HepG2 (cell line): ENCODE data around the gene GOLGA6D. TPM values are rescaled to one million over a fixed set of nuclear protein-coding genes. Genes with fewer than 3 reads are reported as not detected.
A peak's percentile ranks its signal among the peaks of the same experiment; 100 is the strongest.
"Not testable (repeated sequence)": the region's sequence is repeated elsewhere in the genome, so short reads cannot be mapped to it uniquely, and the experiment has no call there.

Experiments used
- ATAC-seq: fragments of 200-7000 bp; cut with Tn5 transposase; 3 replicates; pipeline ENCODE4 v1.9.1; 2020; ENCODE audit warnings: mild to moderate bottlenecking, moderate library complexity
- BruUV-seq: library from RNA; stranded (reverse); fragments of 400-500 nt; replicated peaks from 2 replicates; lab custom pipeline; 2021; lab: Mats Ljungman, UMichigan
- CTCF ChIA-PET: fragments of 300-600 bp; formaldehyde crosslinking; extraction: SDS; loops from one replicate; lab custom pipeline; 2021; ENCODE audit warnings: low total read pairs, inconsistent platforms, low intra/inter-chr PET ratio; lab: Yijun Ruan, JAX
- POLR2A ChIA-PET: fragments of 350-600 bp; sonication (Branson Sonifier 250); formaldehyde crosslinking; loops from one replicate; lab custom pipeline; 2020; ENCODE audit warnings: antibody characterized with exemption, inconsistent platforms; lab: Yijun Ruan, JAX
- DNase-seq: peaks from one replicate; pipeline ENCODE4 v3.0.0-alpha.2; 2015; ENCODE audit warnings: low spot score
- FAIRE-seq: peaks from 3 replicates; lab custom pipeline; 2011; peaks lifted over from hg19 to GRCh38; lab: Jason Lieb, UNC
- H2AFZ ChIP-seq: one replicate; pipeline ENCODE4 v1.6.1; 2011; ENCODE audit warnings: low read length, inconsistent platforms
- H3K27ac ChIP-seq: fragments of 300-600 bp; 3 replicates; pipeline ENCODE4 v1.8.0; 2011; ENCODE audit warnings: mixed run types, mild to moderate bottlenecking, mixed read lengths, low read length, inconsistent platforms; ENCODE audit not compliant: insufficient read depth; ENCODE audit errors: extremely low read length
- H3K27me3 ChIP-seq, 2 experiments: fragments of 200-600 bp in 1 of 2; 2 replicates in 1 of 2; 3 replicates in 1 of 2; pipeline versions ENCODE4 v1.6.0 to v1.8.0; 2011; ENCODE audit warnings: low read length in 2 of 2, mild to moderate bottlenecking in 2 of 2, moderate library complexity in 2 of 2, inconsistent platforms in 1 of 2; ENCODE audit not compliant: insufficient read depth in 2 of 2, control insufficient read depth in 1 of 2
- H3K36me3 ChIP-seq, 2 experiments: fragments of 200-600 bp in 1 of 2; replicated peaks in 1 of 2; 2 replicates in 1 of 2; 3 replicates in 1 of 2; pipeline versions ENCODE4 v1.5.1 to v1.8.0; 2011; ENCODE audit warnings: low read length in 2 of 2, inconsistent platforms in 1 of 2; ENCODE audit not compliant: insufficient read depth in 2 of 2, control insufficient read depth in 1 of 2
- H3K4me1 ChIP-seq: 2 replicates; pipeline ENCODE4 v1.5.1; 2012; ENCODE audit warnings: low read length, inconsistent platforms; ENCODE audit not compliant: insufficient read depth
- H3K4me2 ChIP-seq: 2 replicates; pipeline ENCODE4 v1.6.0; 2011; ENCODE audit warnings: low read depth, low read length, inconsistent platforms
- H3K4me3 ChIP-seq, 3 experiments: fragments of 200-600 bp in 1 of 3; sonication (generic), shearing (Covaris generic) in 1 of 3; replicated peaks in 1 of 3; 2 replicates each; pipeline ENCODE4 v1.5.1; 2011 to 2016; ENCODE audit warnings: low read length in 3 of 3, inconsistent platforms in 2 of 3, low read depth in 2 of 3, mild to moderate bottlenecking in 2 of 3, control low read depth in 1 of 3, mixed read lengths in 1 of 3; ENCODE audit not compliant: insufficient read depth in 1 of 3
- H3K79me2 ChIP-seq: one replicate; pipeline ENCODE4 v1.6.1; 2011; ENCODE audit warnings: low read length, inconsistent platforms; ENCODE audit not compliant: insufficient read depth
- H3K9ac ChIP-seq: 2 replicates; pipeline ENCODE4 v1.6.0; 2011; ENCODE audit warnings: mild to moderate bottlenecking, low read depth, low read length, inconsistent platforms; ENCODE audit not compliant: insufficient read depth
- H3K9me3 ChIP-seq: 2 replicates; pipeline ENCODE4 v1.5.1; 2012; ENCODE audit warnings: mild to moderate bottlenecking, low read length
- H4K20me1 ChIP-seq: 2 replicates; pipeline ENCODE4 v1.6.0; 2011; ENCODE audit warnings: inconsistent platforms, mild to moderate bottlenecking, low read length, moderate library complexity; ENCODE audit not compliant: insufficient read depth
- CHD2 ChIP-seq: IDR thresholded peaks from 2 replicates; pipeline ENCODE4 v1.6.1; 2011; ENCODE audit warnings: low read depth, low read length, improper control_type of control experiment
- EZH2 ChIP-seq: conservative IDR thresholded peaks from 2 replicates; pipeline ENCODE4 v1.6.1; 2012; ENCODE audit warnings: mild to moderate bottlenecking, low read depth, low read length, moderate library complexity
- WGBS: methylation state at CpG from one replicate; pipeline ENCODE4 v1.1.6; 2017; ENCODE audit warnings: low lambda C conversion rate; 5-methylcytosine and 5-hydroxymethylcytosine counted together
- in situ Hi-C: cut with HindIII; loops from 2 replicates; pipeline ENCODE4 v1.10.0; 2017; ENCODE audit warnings: low pct_unique_long_range_greater_than_20kb; ENCODE audit not compliant: extremely low pct_ligation_motif_present
- intact Hi-C: fragments of 100-400 bp; cut with micrococcal nuclease; formaldehyde crosslinking; loops from one replicate; pipeline ENCODE4 v1.10.0; 2022; ENCODE audit not compliant: unreplicated experiment
- polyA plus RNA-seq, 8 experiments: library from polyadenylated mRNA; depleted of rRNA in 3 of 8; stranded (reverse) in 7 of 8; unstranded in 1 of 8; fragments of >200 nt; fragmentation: Illumina TruSeq in 4 of 8; extraction: Trizol in 4 of 8; gene quantifications; 2 replicates each; pipeline versions ENCODE4 v1.2.1 to v1.2.3, GENCODE V29; 2011 to 2016; ENCODE audit warnings: low read depth in 4 of 8, missing spikeins in 1 of 8, mixed read lengths in 1 of 8; ENCODE audit not compliant: insufficient read depth in 1 of 8
- total RNA-seq, 5 experiments: library from RNA; depleted of rRNA; stranded (reverse); fragments of >200 nt; fragmentation: Illumina TruSeq; extraction: Trizol; gene quantifications; 2 replicates each; pipeline ENCODE4 v1.2.3, GENCODE V29; 2016; ENCODE audit warnings: low read depth in 1 of 5
- TF ChIP-seq, protein P1 (sequence below): sonication (generic); formaldehyde crosslinking; IDR thresholded peaks from 2 replicates; pipeline ENCODE4 v1.5.0; 2020; ENCODE audit warnings: mild to moderate bottlenecking, missing genetic modification reagents, moderate library complexity

Gene GOLGA6D
- total and polyA plus RNA-seq, 2 of the 13 experiments (the other 11 are each of a cell fraction or from before 2014, with no cell fraction given) = 0.04 TPM; not detected in 1

- in situ Hi-C loops (no loop called here), intact Hi-C loops (no loop called here)
- FAIRE-seq = no peak
- Histone ChIP-seq H3K4me1 (peaks cover 7% of the 10 kb centered on the region), H3K27me3 (peaks cover 0 to 4% of the 10 kb centered on the region in 2 experiments; a peak in 2 of 5 replicates), H3K27ac (no peak overlapping the region), H2AFZ (no peak overlapping the region), H3K9me3 (no peaks in the 10 kb centered on the region), H3K36me3 (no peaks in the 10 kb centered on the region), H3K9ac (0 out of 2 replicates have a peak overlapping the region, but pooled peaks have one; percentile 15), H3K4me2 (peak overlapping the region; percentile 44), H3K4me3 (peak overlapping the region in 1 of 3 experiments; percentile 27; a peak in 1 of 6 replicates), H4K20me1 (no peaks in the 10 kb centered on the region), H3K79me2 (no peaks in the 10 kb centered on the region)
- peak; percentile 91 for ATAC-seq
- 62% methylated on average over 2 of the region's 2 CpGs for WGBS
- no peak for TF ChIP-seq EZH2
- TF ChIP-seq, protein P1, sequence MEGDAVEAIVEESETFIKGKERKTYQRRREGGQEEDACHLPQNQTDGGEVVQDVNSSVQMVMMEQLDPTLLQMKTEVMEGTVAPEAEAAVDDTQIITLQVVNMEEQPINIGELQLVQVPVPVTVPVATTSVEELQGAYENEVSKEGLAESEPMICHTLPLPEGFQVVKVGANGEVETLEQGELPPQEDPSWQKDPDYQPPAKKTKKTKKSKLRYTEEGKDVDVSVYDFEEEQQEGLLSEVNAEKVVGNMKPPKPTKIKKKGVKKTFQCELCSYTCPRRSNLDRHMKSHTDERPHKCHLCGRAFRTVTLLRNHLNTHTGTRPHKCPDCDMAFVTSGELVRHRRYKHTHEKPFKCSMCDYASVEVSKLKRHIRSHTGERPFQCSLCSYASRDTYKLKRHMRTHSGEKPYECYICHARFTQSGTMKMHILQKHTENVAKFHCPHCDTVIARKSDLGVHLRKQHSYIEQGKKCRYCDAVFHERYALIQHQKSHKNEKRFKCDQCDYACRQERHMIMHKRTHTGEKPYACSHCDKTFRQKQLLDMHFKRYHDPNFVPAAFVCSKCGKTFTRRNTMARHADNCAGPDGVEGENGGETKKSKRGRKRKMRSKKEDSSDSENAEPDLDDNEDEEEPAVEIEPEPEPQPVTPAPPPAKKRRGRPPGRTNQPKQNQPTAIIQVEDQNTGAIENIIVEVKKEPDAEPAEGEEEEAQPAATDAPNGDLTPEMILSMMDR = peak; percentile 29; the same call in 1 of the 2 replicates
- BruUV-seq = no TSS peak
- ChIA-PET CTCF (no interaction called here), POLR2A (interaction anchor here (0.6 to 2.6 kb wide), 4 partner anchors 39 to 335 kb away, joined by 3 to 9 read pairs (median 4); partner anchors contain the start of genes IMP3, MAN2C1 and PPCDC)
- no peak for DNase-seq
Measured at GRCh38 chr15:75329571-75329970, 46.9 kb downstream of the GOLGA6D start.

GRCh38 chr15:75332093-75332492 lies 49.5 kb downstream of the GOLGA6D start:
- peak; percentile 65; the same call in 1 of the 2 replicates for TF ChIP-seq CHD2
- H4K20me1 ChIP-seq, H3K4me2 ChIP-seq, H3K27ac ChIP-seq, in situ Hi-C loops, H3K9me3 ChIP-seq, CTCF ChIA-PET, ATAC-seq, H3K9ac ChIP-seq, DNase-seq, FAIRE-seq, H3K79me2 ChIP-seq, H3K4me3 ChIP-seq, H3K36me3 ChIP-seq, H2AFZ ChIP-seq, H3K27me3 ChIP-seq, POLR2A ChIA-PET, BruUV-seq, intact Hi-C loops: not testable (repeated sequence)
- 14% methylated on average over 7 of the region's 7 CpGs for whole genome bisulfite sequencing
- peaks cover 14% of the 10 kb centered on the region for H3K4me1 ChIP-seq

GRCh38 chr15:75333654-75334419 lies 51.2 kb downstream of the GOLGA6D start:
- H3K79me2 ChIP-seq, H2AFZ ChIP-seq, H3K36me3 ChIP-seq, H3K4me2 ChIP-seq, H3K9ac ChIP-seq, FAIRE-seq, DNase-seq, in situ Hi-C loops, H3K27ac ChIP-seq, H3K4me3 ChIP-seq, BruUV-seq, H3K9me3 ChIP-seq, H3K27me3 ChIP-seq, POLR2A ChIA-PET, intact Hi-C loops, H4K20me1 ChIP-seq, ATAC-seq, CTCF ChIA-PET: not testable (repeated sequence)
- 80% methylated on average over 15 of the region's 15 CpGs for WGBS
- H3K4me1 ChIP-seq = peaks cover 22% of the 10 kb centered on the region
